ENCODE data around the gene GALNT14.

GALNT14 gene

GRCh38 chr2:31132786-31133185, 5.5 kb downstream of the GALNT14 start:
- DNase-seq = no peak

- DNase-seq = no peak
Measured at GRCh38 chr2:31131871-31132270, 6.4 kb downstream of the GALNT14 start.

GRCh38 chr2:31129375-31130171, 8.7 kb downstream of the GALNT14 start:
- DNase-seq = no peak

GRCh38 chr2:31127931-31128330, 10.3 kb downstream of the GALNT14 start:
- DNase-seq = no peak

DNA sequence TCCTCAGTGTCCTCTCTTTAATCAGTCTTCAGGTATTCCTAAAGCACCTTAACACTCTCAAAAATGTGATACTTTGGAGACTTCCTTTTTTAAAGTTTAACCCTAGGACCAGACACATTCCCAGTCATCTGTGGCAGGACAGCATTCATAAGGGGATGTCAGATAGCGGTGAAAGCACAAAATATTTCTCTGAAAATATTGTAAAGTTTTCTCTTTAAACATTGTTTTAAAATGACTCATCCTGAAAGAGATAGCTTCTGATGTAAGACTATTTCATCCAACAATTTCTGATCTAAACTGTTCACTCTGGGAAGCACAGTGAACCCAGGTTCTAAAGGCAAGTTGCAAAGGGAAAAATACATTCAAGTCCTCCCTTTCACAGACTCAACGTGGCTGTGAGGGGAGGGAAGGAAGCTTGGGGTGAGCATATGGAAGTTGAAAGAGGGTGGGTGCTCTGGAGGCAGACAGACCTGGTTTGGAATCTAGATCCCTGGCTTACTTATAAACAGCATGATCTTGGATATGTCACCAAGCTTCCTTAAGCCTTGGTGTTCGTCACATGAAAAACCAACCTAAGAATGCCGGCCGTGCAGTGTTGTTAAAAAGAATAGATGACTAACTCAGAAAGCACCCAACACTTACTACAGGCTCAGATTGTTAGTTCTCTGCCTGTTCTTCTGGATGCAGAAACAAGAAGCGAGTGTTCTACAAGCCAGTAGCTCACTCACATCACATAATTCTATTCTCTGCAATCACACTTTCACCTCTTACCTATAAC, 12.1 kb downstream of the GALNT14 start:
- no peak for DNase-seq

- DNase-seq = no peak
Measured at GRCh38 chr2:31124904-31125303, 13.3 kb downstream of the GALNT14 start.

GRCh38 chr2:31122133-31122532, 16.1 kb downstream of the GALNT14 start:
- no peak for DNase-seq

DNA sequence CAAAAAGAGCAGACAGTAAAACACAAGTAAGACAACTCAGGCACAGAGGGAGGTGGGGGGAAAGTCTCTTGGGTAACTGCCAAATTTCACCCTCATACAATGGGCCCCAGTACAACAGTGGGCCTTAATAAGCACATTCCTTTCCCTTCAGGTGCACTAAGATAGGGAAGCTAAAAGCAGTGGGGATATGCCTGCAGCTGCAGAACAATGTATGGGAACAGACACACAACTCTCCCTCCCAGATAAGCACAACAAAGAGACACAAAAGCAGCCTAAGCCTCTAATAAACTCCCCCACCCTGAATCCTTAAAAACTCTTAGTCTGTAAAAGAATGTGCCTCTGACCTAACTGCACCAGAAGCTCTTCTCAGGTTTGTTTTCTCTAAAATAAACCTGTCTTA, 24.5 kb downstream of the GALNT14 start:
- no peak for DNase-seq

DNA sequence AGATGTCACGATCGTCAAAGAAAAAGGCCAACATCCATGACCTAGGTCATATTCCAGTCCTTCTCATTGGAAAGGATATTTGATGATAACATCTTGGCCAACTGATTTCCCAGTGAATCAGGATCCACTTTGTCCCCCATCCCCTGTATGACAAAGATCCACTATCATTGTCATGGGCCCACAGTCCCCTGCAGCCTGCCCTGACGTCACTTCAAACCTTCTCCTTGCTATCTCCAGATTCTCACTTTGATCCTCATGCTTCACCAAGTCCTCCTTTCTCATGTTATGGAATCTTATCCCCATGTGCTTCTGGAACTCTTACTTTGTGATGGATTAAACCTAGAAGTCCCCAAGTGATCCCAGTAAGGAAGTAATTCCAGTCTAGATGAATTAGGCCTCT, 25.7 kb downstream of the GALNT14 start:
- DNase-seq = no peak

GRCh38 chr2:31110998-31111397, 27.2 kb downstream of the GALNT14 start:
- no peak for DNase-seq

DNA sequence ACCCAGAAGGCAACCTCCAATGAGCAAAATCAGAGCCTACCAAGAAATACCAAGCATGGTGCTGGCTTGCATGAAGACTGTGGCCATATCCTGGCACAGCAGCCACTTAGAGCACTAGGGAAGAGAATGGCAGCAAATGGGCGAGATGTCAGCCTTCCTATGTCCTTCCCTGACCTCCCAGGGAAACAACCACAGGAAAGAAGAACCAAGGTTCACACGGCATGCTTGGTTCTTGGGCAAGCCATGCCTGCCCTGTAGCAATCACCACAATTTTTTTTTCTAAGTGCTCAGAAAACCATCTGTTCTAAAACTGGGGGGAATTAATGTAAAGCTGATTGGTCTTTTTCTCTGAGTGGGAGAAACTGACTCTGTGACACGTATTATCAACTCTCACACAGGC, 27.8 kb downstream of the GALNT14 start:
- no peak for DNase-seq

DNA sequence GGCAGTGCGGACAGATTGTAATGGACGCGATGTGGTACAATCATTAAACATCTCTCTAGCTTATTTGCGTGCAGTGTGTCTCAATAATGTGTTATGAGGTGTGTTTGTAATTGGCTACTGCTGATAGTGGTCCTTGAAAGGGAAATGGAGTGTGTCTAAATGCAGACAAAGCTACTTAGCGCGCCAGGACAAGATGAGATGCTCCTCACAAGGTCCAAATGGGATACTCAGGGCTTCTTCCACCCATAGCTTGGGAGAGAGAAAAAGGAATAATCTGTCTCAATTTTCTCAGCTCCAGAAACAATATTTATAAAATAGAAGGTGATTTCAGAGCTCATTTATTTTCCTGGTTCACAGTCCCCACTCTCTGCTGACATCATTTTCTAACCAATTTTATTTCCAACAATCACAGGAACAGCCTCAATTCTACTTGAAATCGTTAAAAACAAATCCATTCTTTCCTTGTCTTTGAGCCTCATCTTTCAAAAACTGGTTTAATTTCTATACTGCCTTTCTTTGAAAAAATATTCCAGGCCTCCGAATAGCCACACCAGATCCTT, 28.5 kb downstream of the GALNT14 start:
- DNase-seq = no peak

- no peak for DNase-seq
Measured at GRCh38 chr2:31108561-31109286, 29.5 kb downstream of the GALNT14 start.

DNA sequence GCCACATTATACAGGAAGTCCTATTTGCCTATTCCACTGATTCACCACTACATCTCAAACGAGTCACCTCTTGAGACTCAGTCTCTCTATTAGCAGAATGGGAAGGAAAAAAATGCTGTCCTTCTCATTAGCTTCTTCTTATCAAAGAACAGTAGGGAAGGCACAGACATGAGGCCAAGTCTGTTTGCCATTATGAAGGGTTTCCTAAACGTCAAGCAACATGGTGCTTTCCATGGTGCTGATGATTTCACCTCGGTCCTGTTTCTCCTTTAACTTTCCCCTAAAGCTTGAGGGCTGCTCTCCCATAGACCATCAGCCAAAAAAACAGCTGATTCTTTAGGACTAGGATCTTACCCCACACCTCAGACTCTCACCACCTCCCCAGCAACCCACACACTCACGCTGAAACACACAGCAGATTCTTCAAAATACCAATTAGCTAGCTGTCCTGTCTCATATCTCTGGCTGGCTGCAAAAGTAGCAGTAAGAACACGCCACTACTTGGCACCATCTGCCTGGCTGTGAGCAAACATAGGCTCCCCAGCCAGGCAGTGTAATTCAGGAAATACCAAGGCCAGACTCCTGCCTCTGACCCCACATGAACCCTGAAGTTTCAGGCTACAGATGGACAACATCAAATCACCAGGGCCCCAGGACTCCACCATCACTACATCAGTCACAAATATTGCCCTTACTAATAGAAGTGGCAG, 30.5 kb downstream of the GALNT14 start:
- no peak for DNase-seq

GRCh38 chr2:31101701-31102100, 36.5 kb downstream of the GALNT14 start:
- no peak for DNase-seq

- no peak for DNase-seq
Measured at GRCh38 chr2:31097962-31098613, 40.2 kb downstream of the GALNT14 start.

- DNase-seq = no peak
Measured at GRCh38 chr2:31090188-31090587, 48.1 kb downstream of the GALNT14 start.

- DNase-seq = no peak
Measured at GRCh38 chr2:31089645-31090044, 48.6 kb downstream of the GALNT14 start.

GRCh38 chr2:31088504-31089195, 49.6 kb downstream of the GALNT14 start:
- no peak for DNase-seq

DNA sequence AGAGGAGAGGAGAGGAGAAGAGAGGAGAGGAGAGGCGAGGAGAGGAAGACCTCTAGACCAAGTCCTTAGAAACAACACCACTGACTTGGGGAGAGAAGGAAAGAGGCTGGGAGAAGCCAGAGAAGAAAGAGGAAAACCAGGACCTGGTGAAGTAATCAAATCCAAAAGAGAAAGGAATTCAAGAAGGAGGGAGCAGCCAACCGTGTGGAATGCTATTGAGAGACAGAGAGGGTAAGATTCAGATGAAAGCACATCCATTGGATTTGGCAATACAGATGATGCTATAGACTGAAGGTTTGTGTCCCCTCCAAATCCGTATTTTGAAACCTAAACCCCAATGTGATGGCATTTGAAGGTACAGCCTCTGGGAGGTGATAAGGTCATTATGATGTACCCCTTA, 50.7 kb downstream of the GALNT14 start:
- no peak for DNase-seq

DNA sequence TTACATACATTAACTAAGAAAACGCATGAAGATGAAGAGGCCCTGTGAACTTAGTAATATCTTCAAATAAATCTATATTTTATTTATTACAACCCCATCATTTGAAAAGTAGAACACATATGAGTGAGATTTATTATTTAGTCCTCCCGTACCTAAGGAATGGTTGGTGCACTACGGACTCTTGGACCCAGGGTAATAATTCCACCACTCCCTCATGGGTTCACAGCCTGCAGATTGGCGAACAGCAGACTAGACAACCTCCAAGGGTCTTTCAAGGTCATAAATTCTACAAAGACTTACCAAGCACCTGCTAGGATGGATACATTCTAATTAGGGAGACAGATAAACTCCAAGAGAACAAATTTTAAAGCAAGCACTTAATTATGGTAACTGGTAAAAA, 51.6 kb downstream of the GALNT14 start:
- no peak for DNase-seq

All from CD4-positive, alpha-beta T cell treated with Interleukin-17A for 1 hour (primary cell).